ENCODE data around the gene AKAP6. TPM values are rescaled to one million over a fixed set of nuclear protein-coding genes. Genes with fewer than 3 reads are reported as not detected.

The AKAP6 gene
- total RNA-seq, 1 experiment from 2014 or later: 1.1 TPM

DNA sequence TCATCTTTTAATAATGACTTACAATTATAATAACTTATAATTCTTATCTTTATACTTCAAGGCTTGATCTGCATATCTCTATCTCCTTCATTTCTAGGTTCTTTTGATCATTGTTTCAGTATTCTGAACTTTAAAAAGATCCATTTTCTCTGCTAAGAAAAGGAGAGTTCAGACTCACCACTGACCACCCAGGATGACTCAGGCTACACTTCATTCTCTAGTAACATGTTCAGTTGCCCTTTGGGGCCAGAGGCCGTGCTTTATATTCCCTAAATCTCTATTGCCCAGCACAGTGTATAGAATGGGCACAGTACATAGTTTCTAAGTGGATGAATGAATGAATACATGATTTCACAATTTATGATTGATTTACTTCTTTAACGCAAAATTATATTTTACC lies 268.7 kb downstream of the AKAP6 start:
- Histone ChIP-seq H3K9me3 (ENCODE audit: control insufficient read depth, low read depth, low read length) (no peaks in the 10 kb centered on the region), H2BK5ac (ENCODE audit: insufficient read length, low read length) (no peak overlapping the region), H2BK20ac (ENCODE audit: low read depth, low read length, poor library complexity, severe bottlenecking) (no peak overlapping the region), H3K14ac (ENCODE audit: insufficient read depth, low read length) (no peak overlapping the region), H3K4me1 (ENCODE audit: insufficient read depth, low read length) (no peaks in the 10 kb centered on the region), H3K79me1 (ENCODE audit: insufficient read depth, low read depth, low read length, poor library complexity, severe bottlenecking) (no peaks in the 10 kb centered on the region), H4K91ac (ENCODE audit: insufficient read length, low read depth, low read length) (no peak overlapping the region), H3K23ac (ENCODE audit: insufficient read length, low read depth, low read length) (no peak overlapping the region), H3K27me3 (ENCODE audit: insufficient read depth, low read length) (no peaks in the 10 kb centered on the region), H2BK12ac (ENCODE audit: insufficient read length, low read depth, low read length) (no peak overlapping the region), H2AK5ac (ENCODE audit: insufficient read length, low read length) (no peak overlapping the region), H3K27ac (ENCODE audit: insufficient read length, low read depth, low read length) (no peak overlapping the region), H3K4me2 (ENCODE audit: insufficient read depth, insufficient read length, low read length) (no peak overlapping the region), H2AFZ (ENCODE audit: low read length) (no peak overlapping the region), H4K5ac (ENCODE audit: insufficient read length, low read depth, low read length) (no peak overlapping the region), H3K9ac (ENCODE audit: extremely low read depth, insufficient read length, low read length) (no peak overlapping the region), H2BK15ac (ENCODE audit: low read depth, low read length) (no peak overlapping the region), H4K8ac (replicated peaks; ENCODE audit: insufficient read length, low read depth, low read length) (no peak overlapping the region), H3K56ac (ENCODE audit: insufficient read length, low read depth, low read length) (no peak overlapping the region), H4K20me1 (ENCODE audit: control insufficient read depth, insufficient read depth, insufficient read length) (no peaks in the 10 kb centered on the region), H3K79me2 (ENCODE audit: insufficient read depth, low read length) (no peaks in the 10 kb centered on the region), H3K18ac (ENCODE audit: insufficient read length, low read depth, low read length) (no peak overlapping the region), H2BK120ac (ENCODE audit: low read depth, low read length, poor library complexity, severe bottlenecking) (no peak overlapping the region), H3K23me2 (ENCODE audit: insufficient read length, low read depth, low read length, poor library complexity, severe bottlenecking) (no peaks in the 10 kb centered on the region), H3T11ph (ENCODE audit: low read length) (no peak overlapping the region), H3K4ac (ENCODE audit: low read depth, low read length) (no peak overlapping the region)
- H3K4me1 Mint-ChIP-seq: no peaks in the 10 kb centered on the region
- TF ChIP-seq CTCF (conservative IDR thresholded peaks at IDR 0.05): no peak
- no CpG with 5 or more reads among the region's 2 CpGs for WGBS (ENCODE audit: extremely low coverage, insufficient read length, low lambda C conversion rate)
- no peaks in the 10 kb centered on the region for H3K27me3 Mint-ChIP-seq (ENCODE audit: low read depth)
- H3K4me3 Mint-ChIP-seq: no peak overlapping the region
- no peak overlapping the region for H3K27ac Mint-ChIP-seq
- no peaks in the 10 kb centered on the region for H3K9me3 Mint-ChIP-seq
- no peaks in the 10 kb centered on the region for H3K36me3 Mint-ChIP-seq (ENCODE audit: insufficient read depth in 1 of 3, low read depth in 3 of 3)
- no peak for DNase-seq

Data from H9 (cell line).